Amygdala (tissue), 56 donors: ENCODE data around the gene YIPF3.
A peak's percentile ranks its signal among the peaks of the same experiment; 100 is the strongest.
"Not testable (repeated sequence)": the region's sequence is repeated elsewhere in the genome, so short reads cannot be mapped to it uniquely, and the experiment has no call there.

Experiments used
- DNase-seq, 56 donors: peaks; one replicate each; lab custom pipeline; 2025; lab: John Stamatoyannopoulos, UW

Gene YIPF3

GRCh38 chr6:43509984-43510826 lies 6.5 kb downstream of the YIPF3 start, which contains the start of gene LRRC73:
TSS of gene LRRC73 (minus strand) at chr6:43510346. CDS start at chr6:43509785, 561 bp downstream.
- peak in 53 of 56 donors; percentile 15 to 90 (median 70) for DNase-seq

- DNase-seq = peak in 1 of 56 donors; percentile 49
These were observed 7.4 kb downstream of the YIPF3 start for GRCh38 chr6:43509142-43509983.

GRCh38 chr6:43508481-43509141 lies 8.1 kb downstream of the YIPF3 start:
- no peak for DNase-seq

GRCh38 chr6:43506667-43507471 lies 9.9 kb downstream of the YIPF3 start:
- peak in 49 of 56 donors; percentile 20 to 85 (median 55) for DNase-seq

GRCh38 chr6:43506171-43506570 lies 10.6 kb downstream of the YIPF3 start:
- DNase-seq = no peak

- no peak for DNase-seq
These were observed 11.0 kb downstream of the YIPF3 start for GRCh38 chr6:43505718-43506117.

- DNase-seq = no peak
These were observed 11.8 kb downstream of the YIPF3 start for GRCh38 chr6:43504756-43505593.

GRCh38 chr6:43503443-43503842 lies 13.3 kb downstream of the YIPF3 start:
- no peak for DNase-seq

- DNase-seq = peak in 2 of 56 donors; percentile 15 to 19
These were observed 14.1 kb downstream of the YIPF3 start for GRCh38 chr6:43502666-43503065.

GRCh38 chr6:43500921-43501320 lies 15.8 kb downstream of the YIPF3 start:
- DNase-seq = no peak

- DNase-seq = no peak
These were observed 17.5 kb downstream of the YIPF3 start for GRCh38 chr6:43499028-43499815.

- DNase-seq = not testable (repeated sequence)
These were observed 18.4 kb downstream of the YIPF3 start for GRCh38 chr6:43498291-43498690.

- no peak for DNase-seq
These were observed 19.0 kb downstream of the YIPF3 start for GRCh38 chr6:43497689-43498088.

- no peak for DNase-seq
These were observed 19.7 kb downstream of the YIPF3 start for GRCh38 chr6:43497129-43497396.

- DNase-seq = peak in 10 of 56 donors; percentile 13 to 47 (median 29)
These were observed 20.2 kb downstream of the YIPF3 start for GRCh38 chr6:43496370-43497128.

- peak in 2 of 56 donors; percentile 10 to 19 for DNase-seq
These were observed 21.3 kb downstream of the YIPF3 start for GRCh38 chr6:43495409-43495941.

- DNase-seq = no peak
These were observed 22.0 kb downstream of the YIPF3 start for GRCh38 chr6:43494766-43495165.
